Fibroblast of mammary gland (primary cell): ENCODE results near the gene TCTN2.

Experiments used
- DNase-seq: peaks from one replicate; pipeline ENCODE4 v3.0.0-alpha.2; 2010; ENCODE audit warnings: low read depth
- H3K4me3 ChIP-seq: 2 replicates; pipeline ENCODE4 v1.5.1; 2011; ENCODE audit warnings: low read depth, mild to moderate bottlenecking, low read length, moderate library complexity; ENCODE audit not compliant: control insufficient read depth
- TF ChIP-seq, protein P1 (sequence below): conservative IDR thresholded peaks from 2 replicates; pipeline ENCODE4 v1.5.1; 2011; ENCODE audit warnings: low read depth, low read length, inconsistent platforms; ENCODE audit not compliant: control insufficient read depth, insufficient read depth

Gene TCTN2

DNA sequence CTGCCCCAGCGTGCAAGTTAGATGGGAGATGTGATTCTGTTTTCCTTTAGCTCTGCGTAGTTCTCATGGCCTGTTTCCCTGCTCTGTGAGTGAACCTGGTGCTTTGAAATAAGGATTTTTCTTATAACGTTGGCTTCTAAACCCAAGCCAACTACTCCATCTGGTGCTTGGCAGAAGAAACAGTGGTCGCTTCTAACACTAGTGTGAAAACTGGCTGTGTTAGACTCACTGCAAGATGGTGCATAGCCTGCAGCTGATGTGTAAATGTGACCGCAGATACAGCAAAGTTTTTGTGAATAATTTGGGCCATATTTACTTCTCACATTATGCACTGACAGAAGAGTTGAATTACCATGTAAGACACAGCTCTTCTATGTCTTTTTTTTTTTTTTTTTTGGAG lies 25.0 kb upstream of the TCTN2 start:
- TF ChIP-seq, protein P1, sequence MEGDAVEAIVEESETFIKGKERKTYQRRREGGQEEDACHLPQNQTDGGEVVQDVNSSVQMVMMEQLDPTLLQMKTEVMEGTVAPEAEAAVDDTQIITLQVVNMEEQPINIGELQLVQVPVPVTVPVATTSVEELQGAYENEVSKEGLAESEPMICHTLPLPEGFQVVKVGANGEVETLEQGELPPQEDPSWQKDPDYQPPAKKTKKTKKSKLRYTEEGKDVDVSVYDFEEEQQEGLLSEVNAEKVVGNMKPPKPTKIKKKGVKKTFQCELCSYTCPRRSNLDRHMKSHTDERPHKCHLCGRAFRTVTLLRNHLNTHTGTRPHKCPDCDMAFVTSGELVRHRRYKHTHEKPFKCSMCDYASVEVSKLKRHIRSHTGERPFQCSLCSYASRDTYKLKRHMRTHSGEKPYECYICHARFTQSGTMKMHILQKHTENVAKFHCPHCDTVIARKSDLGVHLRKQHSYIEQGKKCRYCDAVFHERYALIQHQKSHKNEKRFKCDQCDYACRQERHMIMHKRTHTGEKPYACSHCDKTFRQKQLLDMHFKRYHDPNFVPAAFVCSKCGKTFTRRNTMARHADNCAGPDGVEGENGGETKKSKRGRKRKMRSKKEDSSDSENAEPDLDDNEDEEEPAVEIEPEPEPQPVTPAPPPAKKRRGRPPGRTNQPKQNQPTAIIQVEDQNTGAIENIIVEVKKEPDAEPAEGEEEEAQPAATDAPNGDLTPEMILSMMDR: no peak
- H3K4me3 ChIP-seq: no peak overlapping the region
- DNase-seq: no peak

DNA sequence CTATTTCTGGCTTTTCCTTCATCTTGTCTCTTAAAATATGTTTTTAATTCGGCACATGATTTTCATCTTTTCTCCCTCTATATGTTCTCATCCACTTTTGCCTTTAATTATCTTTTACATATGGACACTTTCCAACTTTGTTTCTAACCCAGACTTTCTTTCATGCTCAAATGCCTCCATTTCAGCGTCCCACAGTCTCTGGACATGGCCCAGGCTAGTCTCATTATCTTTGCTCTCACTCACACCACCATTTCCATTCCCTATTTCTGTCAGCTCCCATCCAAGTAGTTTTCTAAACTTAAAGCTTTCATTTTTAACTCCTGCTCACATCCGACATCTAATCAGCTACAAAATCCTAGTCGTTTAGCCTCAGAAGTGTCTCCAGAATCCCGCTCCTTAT lies 22.5 kb upstream of the TCTN2 start:
- H3K4me3 ChIP-seq: no peak overlapping the region
- TF ChIP-seq, protein P1: no peak
- no peak for DNase-seq

GRCh38 chr12:123654129-123654701 lies 16.7 kb upstream of the TCTN2 start:
- DNase-seq: no peak
- TF ChIP-seq, protein P1: no peak

DNA sequence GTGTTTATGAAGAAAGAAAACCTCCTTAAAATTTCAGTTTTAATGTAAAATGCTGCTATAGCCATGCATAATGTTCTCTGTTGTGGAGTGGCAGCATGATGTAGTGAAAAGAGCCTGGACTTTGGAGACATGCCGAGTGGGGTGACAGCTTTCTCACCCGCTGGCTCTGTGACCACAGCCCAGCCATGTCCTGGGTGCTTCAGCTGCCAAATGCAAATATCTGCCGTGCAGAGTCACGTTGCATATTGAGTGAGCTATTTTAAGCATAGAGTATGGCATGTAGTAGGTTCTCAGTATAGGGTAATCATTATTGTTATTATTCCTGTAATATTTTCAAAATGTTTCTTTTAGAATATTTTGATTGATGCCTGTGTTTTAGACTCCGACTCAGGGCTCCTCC lies 15.5 kb upstream of the TCTN2 start:
- DNase-seq: no peak
- TF ChIP-seq, protein P1: no peak
- no peak overlapping the region for H3K4me3 ChIP-seq

More at GRCh38 chr12:123654129-123654701, 16.7 kb upstream of the TCTN2 start:
- no peak overlapping the region for H3K4me3 ChIP-seq

GRCh38 chr12:123656392-123656791 lies 14.5 kb upstream of the TCTN2 start:
- no peak for DNase-seq
- no peak overlapping the region for H3K4me3 ChIP-seq
- TF ChIP-seq, protein P1: no peak

- no peak overlapping the region for H3K4me3 ChIP-seq
- TF ChIP-seq, protein P1: no peak
- no peak for DNase-seq
Measured at GRCh38 chr12:123657211-123657610, 13.7 kb upstream of the TCTN2 start.
